GM19438 (cell line): ENCODE measurements around the gene TPI1.
"Not testable (repeated sequence)": the region's sequence is repeated elsewhere in the genome, so short reads cannot be mapped to it uniquely, and the experiment has no call there.

Experiments used
- ATAC-seq: cut with Tn5 transposase; IDR thresholded peaks from one replicate; pipeline ENCODE4 v1.9.1; 2021; ENCODE audit warnings: low read depth; ENCODE audit not compliant: unreplicated experiment

TPI1 gene

DNA sequence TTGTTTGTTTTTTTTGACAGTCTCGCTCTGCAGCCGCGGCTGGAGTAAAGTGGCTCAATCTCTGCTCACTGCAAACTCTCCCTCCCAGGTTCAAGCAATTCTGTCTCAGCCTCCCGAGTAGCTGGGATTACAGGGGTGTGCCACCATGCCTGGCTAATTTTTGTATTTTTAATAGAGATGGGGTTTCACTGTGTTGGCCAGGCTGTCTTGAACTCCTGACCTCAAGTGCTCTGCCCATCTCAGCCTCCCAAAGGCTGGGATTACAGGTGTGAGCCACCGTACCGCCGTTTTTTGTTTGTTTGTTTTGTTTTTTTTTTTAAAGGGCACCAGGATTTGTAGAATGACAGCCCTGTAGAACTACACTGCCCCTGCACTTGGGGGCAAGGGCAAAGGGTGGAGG lies 21.5 kb downstream of the TPI1 start:
- ATAC-seq, result not testable (repeated sequence)

DNA sequence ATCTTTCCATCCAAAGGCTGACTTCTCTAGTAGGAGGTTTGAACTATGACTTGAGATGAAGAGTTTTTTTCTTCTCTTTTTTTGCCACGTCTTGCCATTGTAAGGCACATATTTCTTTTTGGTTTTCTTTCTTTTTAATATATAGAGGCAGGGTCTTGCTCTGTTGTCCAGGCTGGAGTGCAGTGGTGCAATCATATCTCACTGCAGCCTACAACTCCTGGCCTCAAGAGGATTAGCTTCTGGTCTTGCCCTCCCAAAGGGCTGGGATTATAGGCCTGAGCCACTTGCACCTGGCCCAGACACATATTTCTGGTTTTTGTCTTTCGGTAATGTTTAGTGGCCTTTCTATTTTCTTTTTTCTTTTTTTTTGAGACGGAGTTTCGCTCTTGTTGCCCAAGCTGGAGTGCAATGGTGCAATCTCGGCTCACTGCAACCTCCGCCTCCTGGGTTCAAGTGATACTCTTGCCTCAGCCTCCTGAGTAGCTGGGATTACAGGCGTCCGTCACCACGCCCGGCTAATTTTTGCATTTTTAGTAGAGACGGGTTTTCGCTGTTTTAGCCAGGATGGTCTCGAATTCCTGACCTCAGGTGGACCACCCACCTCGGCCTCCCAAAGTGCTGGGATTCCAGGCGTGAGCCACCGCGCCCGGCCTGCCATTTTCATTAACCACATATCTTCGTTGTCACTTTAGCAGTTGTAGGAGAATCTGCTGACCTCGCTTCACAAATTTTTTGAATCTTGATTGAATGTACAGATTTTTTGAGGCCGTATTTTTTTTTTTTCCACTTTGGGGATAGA lies 22.6 kb downstream of the TPI1 start:
- not testable (repeated sequence) for ATAC-seq

DNA sequence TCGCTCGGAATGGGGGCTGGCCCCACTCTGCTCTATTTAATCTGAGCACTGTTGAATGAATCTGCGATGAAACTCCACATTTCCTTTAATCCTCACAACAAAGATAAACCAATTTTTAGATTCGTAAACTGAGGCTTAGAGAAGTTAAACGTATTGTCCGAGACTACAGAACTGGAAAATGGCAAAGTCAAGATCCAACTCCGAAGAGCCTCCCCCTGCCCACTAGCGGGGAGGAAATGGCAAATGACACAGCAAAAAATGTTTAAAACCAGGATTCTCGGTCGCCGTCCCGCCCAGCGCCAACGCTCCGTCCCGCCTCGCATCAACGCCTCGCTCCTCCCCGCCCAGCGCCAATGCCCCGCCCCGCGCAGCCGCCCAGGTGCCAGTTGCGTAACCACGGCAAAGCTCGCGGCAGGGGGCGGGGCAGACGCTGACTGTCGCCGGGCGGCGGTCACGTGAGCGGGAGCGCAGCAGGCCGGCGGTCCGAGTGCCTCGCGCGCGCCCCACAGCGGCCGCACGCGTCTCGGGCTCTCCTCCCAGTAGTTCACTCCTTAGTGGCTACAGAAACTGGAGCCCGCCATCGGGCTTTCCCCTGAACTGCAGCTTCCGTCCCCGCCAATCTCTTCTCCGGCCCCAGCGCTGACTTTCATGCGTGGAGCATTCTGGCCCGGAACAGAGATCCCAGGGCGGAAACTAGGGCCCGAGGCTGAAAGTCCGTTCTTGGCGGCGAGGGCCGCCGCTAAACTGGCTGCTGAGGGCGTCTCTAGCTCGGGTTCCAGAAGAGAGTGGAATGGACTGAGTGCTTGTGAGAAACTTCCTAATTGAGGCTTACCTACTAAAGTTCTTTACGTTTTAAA lies 23.7 kb downstream of the TPI1 start:
- peak; percentile 93 for ATAC-seq

DNA sequence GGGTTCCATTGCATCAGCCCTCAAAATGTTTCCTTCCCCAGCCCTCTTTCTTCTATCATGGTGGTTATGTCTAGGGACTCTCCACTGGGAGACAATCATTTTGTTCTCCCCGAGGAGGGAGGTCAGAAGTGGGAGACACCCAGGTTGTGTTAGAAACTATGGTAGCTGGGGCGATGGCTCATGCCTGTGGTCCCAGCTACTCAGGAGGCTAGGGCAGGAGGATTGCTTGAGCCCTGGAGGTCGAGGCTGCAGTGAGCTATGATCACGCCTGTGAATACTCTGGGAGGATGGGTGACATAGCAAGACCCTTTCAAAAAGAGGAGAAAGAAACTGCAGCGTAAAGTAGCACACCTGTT lies 24.3 kb downstream of the TPI1 start:
- ATAC-seq, result no peak

DNA sequence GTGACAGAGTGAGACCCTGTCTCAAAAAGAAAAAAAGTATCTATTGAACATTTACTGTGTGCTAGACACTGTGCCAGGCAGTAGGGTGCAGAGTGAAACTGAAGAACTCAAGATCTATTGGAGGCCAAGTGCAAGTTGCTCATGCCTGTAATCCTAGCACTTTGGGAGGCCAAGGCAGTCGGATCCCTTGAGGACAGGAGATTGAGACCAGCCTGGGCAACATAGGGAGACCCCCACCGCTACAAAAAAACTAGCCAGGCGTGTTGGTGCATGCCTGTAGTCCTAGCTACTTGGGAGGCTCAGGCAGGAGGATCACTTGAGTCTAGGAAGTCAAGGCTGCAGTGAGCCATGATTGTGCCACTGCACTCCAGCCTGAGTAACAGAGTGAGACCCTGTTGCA lies 25.4 kb downstream of the TPI1 start:
- not testable (repeated sequence) for ATAC-seq

DNA sequence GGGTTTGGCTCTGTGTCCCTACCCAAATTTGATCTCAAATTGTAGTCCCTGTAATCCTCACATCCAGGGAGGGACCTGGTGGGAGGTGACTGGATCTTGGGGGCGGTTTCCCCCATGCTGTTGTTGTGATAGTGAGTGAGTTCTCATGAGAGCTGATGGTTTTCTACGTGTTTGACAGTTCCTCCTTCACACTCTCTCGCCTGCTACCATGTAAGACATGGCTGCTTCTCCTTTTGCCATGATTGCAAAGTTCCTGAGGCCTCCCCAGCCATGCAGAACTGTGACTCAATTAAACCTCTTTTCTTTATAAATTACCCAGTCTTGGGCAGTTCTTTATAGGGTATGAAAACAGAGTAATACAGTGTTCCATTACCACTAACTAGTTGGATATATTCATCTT lies 27.0 kb downstream of the TPI1 start:
- no peak for ATAC-seq

DNA sequence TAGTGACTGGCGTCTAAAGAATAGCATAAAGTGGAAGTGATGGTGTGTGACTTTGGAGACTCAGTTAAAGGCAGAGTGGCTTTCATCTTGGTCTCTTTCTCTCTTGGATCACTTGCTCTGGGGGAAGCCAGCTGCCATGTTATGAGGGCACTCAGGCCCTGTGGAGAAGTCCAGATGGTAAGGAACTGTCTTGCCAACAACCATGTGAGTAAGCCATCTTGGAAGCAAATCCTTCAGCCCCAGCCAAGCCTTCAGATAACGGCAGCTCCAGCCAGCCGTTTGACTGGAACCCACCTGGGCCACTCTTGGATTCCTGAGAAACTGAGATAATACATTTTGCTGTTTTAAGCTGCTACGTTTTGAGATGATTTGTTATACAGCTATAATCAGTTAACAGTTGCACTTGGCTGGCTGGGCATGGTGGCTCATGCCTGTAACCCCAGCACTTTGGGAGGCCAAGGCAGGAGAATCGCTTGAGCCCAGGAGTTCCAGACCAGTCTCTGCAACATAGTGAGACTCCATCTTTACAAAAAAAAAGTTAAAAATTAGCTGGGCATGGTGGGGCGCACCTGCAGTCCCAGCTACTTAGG lies 29.6 kb downstream of the TPI1 start:
- ATAC-seq, result no peak

DNA sequence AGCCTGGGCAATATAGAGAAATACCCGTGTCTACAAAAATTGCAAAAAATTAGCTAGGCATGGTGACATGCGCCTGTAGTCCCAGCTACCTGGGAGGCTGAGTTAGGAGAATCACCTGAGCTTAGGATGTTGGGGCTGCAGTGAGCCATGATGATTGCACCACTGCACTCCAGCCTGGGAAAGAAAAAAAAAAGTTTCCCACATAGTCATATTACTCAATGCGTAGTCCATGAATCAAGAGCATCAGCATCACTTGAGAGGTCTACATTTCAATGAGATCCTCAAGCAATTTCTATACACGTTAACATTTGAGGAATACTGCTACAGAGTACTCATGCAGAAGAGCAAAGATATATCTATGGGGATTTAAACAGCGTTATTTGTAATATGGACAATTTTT lies 32.1 kb downstream of the TPI1 start:
- no peak for ATAC-seq

DNA sequence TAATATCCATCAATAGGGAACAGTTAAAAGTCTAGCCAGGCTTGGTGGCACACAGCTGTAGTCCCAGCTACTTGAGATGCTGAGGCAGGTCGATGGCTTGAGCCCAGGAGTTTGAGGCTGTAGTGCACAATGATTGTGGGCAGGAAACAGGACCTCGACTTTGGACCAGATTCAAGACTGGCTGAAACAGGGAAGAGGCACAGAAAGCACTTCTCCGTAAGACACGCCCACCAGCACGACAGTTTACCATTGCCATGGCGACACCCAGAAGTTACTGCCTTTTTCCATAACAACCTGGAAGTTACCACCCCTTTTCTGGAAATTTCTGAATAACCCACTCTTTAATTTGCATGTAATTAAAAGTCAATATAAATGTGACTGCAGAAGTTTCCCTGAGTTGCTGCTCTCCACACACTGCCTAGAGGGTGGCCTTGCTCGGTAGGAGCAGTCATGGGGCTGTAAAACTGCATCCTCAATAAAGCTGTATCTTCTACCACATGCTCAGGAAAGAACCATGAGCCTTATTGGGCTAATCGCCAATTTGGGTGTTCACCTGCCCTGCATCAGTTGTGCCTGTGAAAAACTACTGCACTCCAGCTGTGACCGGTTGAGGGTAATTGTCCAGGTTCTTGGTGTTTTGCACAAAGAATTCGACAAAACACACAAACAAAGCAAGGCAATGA lies 32.6 kb downstream of the TPI1 start:
- ATAC-seq, result no peak

DNA sequence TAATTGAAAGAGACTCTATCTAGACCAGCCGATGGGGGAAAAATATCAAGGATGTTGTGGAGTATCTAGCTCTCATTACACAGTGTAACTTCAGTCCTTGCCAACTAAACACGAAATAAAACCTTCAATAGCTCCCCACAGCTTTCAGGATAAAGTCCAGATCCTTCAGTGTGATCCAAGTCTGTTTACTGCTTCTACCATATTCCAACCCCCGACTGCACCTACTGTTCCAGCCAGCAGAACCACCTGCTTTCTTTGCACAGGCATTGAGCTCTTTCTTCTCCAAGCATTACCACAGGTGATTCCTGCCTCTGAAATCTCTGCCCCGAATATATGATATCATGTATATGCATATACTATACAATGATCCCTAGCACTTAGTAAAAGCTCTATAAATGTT lies 35.1 kb downstream of the TPI1 start:
- no peak for ATAC-seq

DNA sequence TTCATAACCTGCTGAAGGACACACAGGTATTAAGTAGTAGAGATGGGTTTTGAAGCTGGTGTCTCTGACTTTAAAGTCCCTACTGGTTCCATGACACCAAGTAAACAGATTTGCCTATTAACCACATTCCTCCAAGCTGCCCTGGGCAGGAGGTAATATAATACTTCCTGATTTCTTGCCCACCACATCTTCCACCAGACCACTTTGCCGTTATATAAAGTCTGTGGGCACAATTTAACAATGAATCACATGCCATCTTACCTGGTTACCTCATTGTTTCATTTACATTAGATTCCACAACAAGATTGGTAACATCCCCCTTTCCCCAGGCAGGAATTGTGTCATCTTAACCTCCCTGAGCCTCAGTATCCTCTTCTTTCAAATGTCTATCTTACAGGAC lies 36.4 kb downstream of the TPI1 start:
- ATAC-seq, result no peak

DNA sequence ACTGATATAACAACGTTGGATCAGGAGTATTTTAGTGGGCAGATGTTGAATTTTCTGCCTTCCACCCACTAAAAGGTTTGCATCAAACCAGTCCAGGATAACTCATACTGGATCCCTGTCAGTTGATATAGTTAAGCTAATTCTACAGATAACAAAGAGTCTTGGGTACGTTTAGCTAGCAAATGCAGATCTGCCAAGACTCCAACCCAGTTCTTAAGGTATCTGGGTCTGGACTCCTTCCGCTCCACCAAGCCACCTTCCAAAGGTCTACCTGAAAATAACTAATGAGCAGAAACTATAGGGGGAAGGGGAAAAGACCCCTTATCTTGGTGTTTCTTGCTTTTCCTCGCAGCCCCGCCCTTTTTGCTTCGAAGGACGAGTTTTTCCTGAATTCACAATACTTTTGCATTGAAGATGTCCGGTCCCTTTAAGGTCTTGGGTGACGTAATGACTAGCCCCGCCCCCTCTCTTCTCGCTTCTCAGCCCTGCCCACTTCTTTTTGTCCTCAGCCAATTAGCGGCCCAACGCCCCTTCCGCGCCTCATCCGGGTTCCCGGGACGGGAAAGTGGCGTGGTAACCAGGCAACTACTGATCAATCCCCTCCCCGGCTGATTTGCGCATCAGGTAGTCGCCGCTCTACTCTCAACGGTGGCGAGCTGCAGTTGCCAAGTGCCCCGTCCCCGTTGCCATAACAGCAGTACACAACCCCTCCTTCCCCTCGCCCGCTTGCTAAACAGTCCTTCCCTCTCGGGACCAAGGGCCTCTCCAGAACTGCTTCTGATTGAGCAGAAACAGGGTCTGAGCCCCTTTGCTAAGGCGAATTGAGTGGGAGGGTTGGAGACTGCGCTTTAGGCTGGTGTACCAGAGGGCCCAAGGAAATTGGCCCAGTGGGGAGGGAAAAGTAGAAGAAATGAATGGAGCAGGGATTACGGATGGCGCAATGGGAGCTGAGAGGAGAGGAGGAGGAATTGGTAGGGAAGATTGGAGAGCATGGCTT lies 37.2 kb downstream of the TPI1 start, which contains the start of gene LRRC23:
LRRC23 (plus strand) TSS at position 543 of the 997 bp plus-strand sequence. CDS start 812 bp downstream, outside the sequence.
- ATAC-seq, result peak; percentile 96

DNA sequence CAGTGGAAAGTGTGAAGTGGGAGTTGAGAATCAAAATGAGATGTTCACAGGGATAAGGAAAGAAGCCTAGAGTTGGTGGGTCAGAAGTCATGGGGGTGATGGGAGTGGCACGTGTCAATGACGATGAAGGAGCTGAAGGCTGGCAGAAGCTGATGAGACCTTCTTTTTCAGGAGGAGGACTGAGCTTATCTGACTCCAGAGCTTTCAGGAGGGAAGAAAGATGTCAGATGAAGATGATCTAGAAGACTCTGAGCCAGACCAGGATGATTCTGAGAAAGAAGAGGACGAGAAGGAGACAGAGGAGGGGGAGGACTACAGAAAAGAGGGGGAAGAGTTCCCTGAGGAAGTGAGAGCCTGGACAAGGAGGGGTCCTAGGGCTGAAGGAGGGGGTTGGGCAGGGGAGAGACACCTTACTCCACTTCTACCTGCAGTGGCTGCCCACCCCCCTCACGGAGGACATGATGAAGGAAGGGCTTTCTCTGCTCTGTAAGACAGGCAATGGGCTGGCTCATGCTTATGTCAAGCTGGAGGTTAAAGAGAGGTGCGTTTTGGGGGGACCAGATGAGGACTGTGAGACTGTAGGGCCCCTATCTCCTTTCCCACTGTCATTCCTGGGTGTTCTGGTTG lies 38.2 kb downstream of the TPI1 start:
- no peak for ATAC-seq

DNA sequence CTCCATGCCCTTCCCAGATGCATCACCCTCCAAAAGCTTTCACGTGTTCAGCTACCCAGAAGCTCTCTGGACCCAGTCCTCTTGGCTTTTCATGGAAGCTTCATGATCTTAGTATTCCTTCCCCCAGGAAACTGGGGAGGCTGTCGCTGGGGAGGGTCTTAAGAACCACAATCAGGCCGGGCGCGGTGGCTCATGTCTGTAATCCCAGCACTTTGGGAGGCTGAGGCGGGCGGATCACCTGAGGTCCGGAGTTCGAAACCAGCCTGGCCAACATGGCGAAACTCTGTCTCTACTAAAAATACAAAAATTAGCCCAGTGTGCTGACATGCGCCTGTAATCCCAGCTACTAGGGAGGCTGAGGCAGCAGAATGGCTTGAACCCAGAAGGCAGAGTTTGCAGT lies 40.8 kb downstream of the TPI1 start:
- not testable (repeated sequence) for ATAC-seq

DNA sequence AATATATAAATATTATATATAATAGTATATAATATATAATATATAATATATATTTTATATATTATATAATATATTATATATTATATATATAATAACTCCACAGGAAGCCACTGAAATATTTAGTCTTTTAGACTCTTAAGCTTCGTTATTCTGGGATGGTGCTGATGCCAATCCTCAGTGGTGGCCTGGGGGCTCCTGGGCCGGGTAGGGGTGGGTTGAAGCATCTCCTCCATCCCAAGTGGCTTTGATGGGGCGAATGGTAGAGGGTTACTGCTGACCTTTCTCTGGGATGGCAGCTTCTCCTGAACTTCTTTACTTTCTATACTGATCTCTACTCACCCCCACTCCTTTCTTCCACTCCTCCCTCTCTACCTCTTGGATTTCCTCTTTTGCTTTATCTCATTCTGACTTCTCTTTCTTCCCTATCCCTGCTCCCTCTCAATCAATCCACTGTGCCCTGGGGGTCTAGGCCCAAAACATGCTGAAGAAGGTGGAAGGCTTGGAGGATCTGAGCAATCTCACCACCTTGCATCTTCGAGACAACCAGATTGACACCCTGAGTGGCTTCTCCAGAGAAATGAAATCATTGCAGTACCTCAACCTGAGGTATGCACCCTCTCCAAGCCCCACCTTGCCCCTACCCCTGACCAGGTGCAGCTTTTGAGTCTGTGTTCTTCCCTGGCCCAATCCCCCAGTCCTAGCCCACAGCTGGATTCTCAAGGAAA lies 42.3 kb downstream of the TPI1 start:
- ATAC-seq, result no peak

DNA sequence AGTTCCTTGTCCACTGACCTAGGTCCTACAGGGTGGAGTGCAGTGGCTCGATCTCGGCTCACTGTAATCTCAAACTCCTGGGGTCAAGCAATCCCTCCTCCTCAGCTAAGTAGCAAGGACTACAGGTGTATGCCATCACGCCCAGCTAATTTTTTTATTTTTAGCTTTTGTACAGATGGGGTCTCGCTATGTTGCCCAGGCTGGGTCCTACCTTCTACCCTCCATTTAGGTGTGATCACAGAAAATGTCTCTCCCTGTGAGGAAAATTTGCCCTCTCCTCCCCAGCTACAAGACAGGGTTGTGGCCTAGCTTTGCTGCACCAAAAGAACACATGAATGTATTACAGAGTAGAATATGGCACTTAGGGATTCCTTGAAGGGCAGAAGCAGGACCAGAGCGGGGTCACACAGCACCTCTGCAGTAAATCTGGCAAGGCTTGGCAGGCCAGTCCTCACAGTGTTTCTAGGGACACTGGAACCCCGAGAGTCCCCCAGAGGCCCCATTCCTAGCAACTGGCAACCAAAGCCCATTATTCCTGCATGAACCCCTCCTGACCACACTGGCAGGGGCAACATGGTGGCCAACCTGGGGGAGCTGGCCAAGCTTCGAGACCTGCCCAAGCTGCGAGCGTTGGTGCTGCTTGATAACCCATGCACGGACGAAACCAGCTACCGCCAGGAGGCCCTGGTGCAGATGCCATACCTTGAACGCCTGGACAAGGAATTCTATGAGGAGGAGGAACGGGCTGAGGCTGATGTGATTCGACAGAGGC lies 45.0 kb downstream of the TPI1 start:
- no peak for ATAC-seq

DNA sequence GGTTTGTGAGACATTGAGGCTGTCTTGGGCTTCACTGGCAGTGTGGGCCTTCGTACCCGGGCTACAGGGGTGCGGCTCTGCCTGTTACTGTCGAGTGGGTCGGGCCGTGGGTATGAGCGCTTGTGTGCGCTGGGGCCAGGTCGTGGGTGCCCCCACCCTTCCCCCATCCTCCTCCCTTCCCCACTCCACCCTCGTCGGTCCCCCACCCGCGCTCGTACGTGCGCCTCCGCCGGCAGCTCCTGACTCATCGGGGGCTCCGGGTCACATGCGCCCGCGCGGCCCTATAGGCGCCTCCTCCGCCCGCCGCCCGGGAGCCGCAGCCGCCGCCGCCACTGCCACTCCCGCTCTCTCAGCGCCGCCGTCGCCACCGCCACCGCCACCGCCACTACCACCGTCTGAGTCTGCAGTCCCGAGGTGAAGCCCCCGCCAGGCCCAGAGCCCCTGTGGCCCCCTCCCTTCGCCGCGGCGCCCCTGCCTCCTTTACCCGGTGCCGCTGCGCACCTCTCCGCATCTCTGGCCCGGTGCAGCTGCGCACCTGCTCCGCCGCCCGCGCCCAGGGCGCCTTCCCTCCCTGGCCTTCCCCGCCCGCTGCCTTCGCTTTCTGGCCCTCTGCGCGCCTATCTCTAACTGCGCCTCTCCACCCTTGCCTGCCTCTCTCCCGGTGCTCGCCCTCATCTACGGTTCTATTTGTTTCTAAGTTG lies 47.1 kb downstream of the TPI1 start, which contains the start of gene ENO2:
ENO2 (plus strand) TSS at position 335 of the 701 bp plus-strand sequence. CDS start 1,253 bp downstream, outside the sequence.
- ATAC-seq, result peak; percentile 86
